HepG2 (cell line): ENCODE results near the gene RPS6KA5.
"Not testable (repeated sequence)": the region's sequence is repeated elsewhere in the genome, so short reads cannot be mapped to it uniquely, and the experiment has no call there.

Experiments
- CTCF ChIP-seq: sonication (generic); formaldehyde crosslinking; IDR thresholded peaks from 2 replicates; pipeline ENCODE4 v1.5.0; 2020; ENCODE audit warnings: mild to moderate bottlenecking, missing genetic modification reagents, moderate library complexity
- HHEX ChIP-seq: IDR thresholded peaks from 2 replicates; pipeline ENCODE4 v1.6.1; 2016; ENCODE audit warnings: control low read depth
- WIZ ChIP-seq: sonication (generic); formaldehyde crosslinking; IDR thresholded peaks from 2 replicates; pipeline ENCODE4 v1.5.1; 2020; ENCODE audit warnings: mild to moderate bottlenecking, missing genetic modification reagents
- ZNF724P ChIP-seq: sonication (generic); formaldehyde crosslinking; IDR thresholded peaks from 2 replicates; pipeline ENCODE4 v1.8.0; 2022; ENCODE audit warnings: missing genetic modification reagents, borderline replicate concordance

DNA sequence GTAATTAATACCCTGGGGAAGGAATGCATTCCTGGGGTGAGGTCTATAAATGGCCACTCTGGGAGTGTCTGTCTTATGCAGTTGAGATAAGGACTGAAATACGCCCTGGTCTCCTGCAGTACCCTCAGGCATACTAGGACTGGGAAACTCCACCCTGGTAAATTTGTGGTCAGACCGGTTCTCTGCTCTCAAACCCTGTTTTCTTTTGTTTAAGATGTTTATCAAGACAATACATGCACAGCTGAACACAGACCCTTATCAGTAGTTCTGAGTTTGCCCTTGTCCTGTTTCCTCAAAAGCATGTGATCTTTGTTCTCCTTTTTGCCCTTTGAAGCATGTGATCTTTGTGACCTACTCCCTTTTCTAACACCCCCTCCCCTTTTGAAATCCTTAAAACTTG is 106.8 kb downstream of the RPS6KA5 start:
- TF ChIP-seq CTCF (CRISPR knock-in tag); HHEX (CRISPR knock-in tag); WIZ; ZNF724P (CRISPR knock-in tag): not testable (repeated sequence)
